HG03460 (cell line): ENCODE results near the gene ICAM2.
"Not testable (repeated sequence)": the region's sequence is repeated elsewhere in the genome, so short reads cannot be mapped to it uniquely, and the experiment has no call there.

Experiments used
- ATAC-seq: cut with Tn5 transposase; IDR thresholded peaks from one replicate; pipeline ENCODE4 v1.9.1; 2021; ENCODE audit not compliant: unreplicated experiment

Gene ICAM2

GRCh38 chr17:64015447-64015846 is 5.0 kb downstream of the ICAM2 start:
- ATAC-seq: no peak

GRCh38 chr17:64009571-64010402 is 10.6 kb downstream of the ICAM2 start:
- ATAC-seq: no peak

DNA sequence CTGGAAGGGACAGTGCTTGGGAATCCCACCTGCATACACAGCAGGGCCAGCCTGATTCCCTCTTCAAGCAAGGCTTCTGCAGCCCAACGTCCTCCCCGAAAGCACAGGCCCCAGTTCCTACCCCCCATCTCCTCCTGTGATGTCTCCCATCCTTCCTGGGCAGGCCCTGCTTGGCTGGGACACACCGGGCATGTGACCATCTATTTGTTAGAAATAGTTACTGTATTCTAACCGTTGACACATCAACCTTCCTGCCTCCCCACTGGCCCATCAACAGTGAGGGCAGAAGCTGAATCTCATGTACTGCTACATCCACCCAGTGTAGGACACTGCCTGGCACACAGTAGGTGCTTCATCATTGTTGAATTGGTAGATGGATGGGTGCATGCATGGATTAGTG is 11.6 kb downstream of the ICAM2 start:
- no peak for ATAC-seq

DNA sequence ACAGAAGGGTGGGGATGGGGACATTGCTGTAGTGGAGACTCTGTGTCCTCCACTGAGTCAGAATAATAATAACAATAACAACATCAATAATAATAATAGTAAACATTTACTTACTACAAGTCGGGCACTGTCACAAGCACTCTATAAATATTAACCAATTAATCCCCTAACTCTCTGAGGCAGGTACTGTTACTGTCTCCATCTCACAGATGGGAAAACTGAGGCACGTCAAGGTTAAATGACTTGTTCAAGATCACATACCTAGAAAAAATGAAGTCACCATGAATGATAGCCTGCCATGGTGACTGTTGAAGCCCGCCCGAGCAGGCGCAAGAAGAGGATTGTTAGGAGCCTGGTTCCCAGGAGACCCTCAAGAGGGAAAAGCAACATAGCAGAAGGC is 12.1 kb downstream of the ICAM2 start:
- no peak for ATAC-seq

DNA sequence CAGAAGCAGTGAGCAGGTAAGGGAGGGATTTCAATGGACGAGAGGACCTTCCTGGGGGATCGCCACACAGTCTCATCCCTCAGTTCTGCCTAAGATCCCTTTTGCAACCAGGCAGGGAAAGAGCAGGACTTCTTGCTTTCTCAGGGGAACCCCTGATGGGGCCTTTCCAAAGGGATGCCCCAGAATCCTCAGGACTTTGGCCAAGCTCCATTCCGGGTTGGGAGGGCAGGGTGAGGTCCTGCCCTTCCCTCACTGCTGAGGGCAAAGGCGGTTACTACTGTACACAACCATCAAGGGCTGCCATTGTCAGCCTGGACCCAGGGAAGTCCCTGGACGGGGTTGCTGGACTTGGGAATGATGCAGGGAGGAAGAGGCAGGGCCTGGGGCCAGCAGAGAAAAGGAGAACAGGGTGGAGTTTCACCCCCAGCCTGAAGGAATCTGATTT is 12.6 kb downstream of the ICAM2 start:
- ATAC-seq: no peak

DNA sequence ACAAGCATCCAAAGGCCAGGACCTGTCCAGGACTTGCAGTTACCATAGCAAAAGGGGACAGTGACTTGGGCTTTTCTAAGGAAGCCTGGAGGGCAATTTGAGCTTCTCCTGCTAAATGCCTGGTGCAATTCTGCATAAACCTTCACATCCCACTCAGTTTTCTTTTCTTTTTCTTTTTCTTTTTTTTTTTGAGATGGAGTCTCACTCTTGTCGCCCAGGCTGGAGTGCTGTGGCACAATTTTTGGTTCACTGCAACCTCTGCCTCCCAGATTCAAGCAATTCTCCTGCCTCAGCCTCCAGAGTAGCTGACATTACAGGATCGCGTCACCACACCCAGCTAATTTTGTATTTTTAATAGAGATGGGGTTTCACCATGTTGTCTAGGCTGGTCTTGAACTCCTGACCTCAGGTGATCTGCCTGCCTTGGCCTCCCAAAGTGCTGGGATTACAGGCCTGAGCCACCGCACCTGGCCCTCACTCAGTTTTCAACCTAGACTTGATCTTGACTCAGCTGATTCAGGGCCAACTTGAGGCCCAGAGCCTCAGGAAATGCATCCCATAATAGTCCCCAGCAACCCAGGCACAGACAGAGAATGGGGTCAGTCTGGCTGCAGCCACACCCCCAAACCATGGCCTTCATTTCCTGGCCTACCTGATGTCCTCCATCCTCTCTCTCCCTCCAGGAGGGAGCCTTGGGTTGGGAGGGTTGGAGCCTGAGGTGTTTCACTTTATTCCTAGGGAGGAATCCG is 13.2 kb downstream of the ICAM2 start:
- not testable (repeated sequence) for ATAC-seq

DNA sequence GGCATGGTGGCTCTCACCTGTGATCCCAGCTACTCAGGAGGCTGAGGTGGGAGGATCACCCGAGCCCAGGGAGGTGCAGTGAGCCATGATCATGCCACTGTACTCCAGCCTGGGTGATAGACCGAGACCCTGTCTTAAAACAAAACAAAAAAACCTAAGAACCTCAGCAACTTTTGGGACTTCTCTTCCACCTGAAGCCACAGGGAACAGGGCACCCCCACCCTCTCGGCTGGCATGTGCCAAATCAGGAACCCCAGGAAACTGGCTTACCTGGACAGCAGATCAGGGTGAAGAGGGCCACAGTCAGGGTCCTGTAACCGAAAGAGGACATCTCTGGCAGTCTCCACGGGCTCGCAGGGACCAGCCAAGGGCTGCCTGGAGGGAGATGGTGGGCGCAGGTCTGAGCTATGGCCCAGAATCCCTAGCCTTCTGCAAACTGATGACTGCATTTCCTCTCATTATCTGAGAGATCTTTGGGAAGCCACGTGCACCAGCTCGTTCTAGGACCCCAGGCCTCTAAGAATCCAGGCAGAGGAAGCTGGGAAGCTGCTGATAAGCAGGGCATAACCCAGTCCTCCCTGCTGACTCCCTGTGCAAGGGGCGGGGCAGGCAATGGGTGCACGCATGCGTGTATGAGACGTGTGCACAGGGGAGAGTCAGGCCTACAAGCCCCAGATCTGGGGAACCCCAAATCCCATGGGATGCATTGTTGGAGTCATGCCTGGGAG is 13.9 kb downstream of the ICAM2 start:
- ATAC-seq: no peak

DNA sequence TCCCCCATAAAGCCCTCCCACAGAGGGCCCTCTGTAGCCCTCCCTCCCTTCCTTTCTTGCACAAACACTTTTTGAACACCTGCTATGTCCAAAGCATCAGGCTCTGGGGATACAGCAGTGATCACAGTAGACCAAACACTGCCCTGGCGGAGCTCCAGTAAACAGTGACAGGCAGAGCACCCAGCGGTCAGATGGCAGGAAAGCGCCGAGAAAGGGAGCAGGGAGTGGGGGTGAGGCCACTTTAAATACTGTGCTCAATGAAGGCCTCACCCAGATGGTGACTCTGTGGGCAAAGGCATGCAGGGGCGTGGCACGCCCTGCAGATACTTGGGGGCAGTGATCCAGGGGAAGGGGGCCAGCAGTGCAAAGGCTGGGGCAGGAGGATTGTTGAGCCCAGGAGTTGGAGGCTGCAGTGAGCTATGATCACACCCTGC is 14.7 kb downstream of the ICAM2 start:
- ATAC-seq: no peak

- no peak for ATAC-seq
These were observed 15.3 kb downstream of the ICAM2 start for GRCh38 chr17:64004903-64005733.

DNA sequence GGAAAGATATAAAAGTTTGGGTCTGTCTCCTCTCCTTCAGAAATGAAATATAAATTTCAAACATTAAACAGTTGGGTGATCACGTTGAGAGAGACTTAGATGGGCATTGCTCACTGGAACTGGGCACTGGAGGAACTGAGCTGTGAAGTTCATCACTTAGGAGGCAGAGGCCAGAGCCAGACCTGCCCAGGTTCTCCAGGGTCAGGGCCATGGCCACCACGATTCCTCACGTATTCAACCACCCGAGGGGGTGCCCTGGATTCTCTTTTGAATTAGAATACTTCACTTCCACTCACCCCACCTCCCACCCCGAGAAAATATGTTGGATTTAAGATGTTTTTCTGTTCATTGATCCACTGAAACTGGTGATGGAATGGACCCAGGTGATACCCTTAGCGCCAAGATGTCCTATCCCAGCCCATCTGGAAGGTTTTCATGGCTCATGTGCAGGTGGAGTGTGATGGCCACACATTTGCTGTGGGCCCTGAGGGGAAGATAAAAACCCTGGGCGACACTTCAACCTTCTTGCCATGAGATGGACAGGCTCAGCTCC is 16.1 kb downstream of the ICAM2 start:
- no peak for ATAC-seq

GRCh38 chr17:64003526-64004121 is 16.8 kb downstream of the ICAM2 start:
- no peak for ATAC-seq

DNA sequence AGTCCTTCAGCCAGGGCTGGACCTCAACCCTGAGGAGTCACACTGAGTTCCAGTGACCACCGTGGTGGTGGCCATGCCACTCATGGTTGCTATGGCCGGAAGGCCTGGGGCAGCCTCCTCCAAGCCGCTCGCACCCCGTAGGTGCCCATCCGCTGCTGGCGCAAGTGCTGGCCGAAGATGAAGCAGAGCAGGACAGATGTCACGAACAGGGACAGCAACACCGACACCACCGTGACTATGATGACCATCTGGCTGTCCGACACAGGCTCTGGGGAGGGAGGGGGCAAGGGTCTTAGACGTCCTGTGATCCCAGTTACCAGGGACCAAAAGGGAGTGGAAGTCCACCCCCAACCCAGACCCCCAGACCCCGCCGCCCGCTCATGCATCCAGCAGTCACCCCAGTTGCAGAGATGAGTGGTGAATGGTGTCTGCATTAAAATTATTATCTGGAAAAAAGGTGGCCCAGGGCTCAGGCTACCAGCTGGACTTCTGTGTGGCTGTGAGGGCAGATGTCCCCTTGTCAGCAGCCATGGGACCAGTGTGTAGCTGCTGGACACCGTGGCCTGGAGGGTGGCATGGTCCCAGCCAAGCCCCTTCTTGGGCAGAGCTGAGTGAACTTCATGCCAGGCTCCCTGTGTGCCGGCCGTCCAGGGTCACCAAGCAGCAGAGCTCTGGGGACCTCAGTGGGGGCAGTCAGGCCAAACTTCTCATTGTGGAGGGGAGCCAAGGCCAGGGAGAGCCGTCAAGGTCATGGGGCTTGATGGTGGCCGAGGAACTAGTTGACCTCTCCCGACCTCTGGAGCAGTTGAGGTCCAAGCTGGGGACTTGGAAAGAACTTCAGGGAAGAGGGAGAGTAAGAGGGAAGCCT is 17.5 kb downstream of the ICAM2 start:
- no peak for ATAC-seq

- ATAC-seq: no peak
These were observed 18.5 kb downstream of the ICAM2 start for GRCh38 chr17:64001763-64002529.

- ATAC-seq: no peak
These were observed 19.3 kb downstream of the ICAM2 start for GRCh38 chr17:64001091-64001579.

DNA sequence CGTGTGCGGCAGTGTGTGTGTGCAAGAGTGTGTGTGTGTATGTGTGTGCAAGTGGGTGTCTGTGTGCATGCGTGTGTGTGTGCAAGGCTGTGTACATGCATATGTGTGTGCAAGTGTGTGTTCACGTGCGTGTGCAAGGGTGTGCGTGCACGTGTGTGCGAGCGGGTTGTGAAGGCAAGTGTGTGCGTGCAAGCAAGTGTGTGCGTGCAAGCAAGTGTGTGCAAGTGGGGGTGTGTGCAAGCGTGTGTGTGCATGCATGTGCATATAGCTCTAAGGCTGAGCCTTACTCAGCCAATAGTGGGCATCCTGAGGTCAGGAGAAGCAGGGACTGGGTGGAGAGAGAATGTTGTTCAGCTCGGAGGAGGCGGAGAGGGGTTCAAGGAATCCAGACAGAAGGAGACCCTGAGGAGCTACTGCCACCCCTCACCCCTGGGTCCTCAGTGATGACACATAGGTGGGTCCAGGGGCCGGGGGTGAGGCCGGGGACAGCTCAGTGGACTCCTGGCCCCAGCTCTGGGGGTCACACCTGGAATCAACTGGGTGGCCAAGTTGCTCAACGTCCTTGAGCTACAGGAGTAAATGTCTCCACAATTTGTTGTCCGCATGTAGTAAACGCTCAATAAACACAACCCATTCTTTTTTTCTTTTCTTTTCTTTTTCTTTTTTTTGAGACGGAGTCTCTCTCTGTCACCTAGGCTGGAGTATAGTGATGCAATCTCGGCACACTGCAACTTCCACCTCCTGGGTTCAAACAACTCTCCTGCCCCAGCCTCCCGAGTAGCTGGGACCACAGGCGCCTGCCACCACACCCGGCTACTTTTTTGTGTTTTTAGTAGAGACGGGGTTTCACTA is 20.5 kb downstream of the ICAM2 start:
- ATAC-seq: no peak

- ATAC-seq: no peak
These were observed 21.4 kb downstream of the ICAM2 start for GRCh38 chr17:63998721-63999679.
